Astrocyte (in vitro differentiated cells and primary cell): ENCODE data around the gene JAG2. TPM values are rescaled to one million over a fixed set of nuclear protein-coding genes. Genes with fewer than 3 reads are reported as not detected.
A peak's percentile ranks its signal among the peaks of the same experiment; 100 is the strongest.

Experiments
- DNase-seq: peaks from one replicate; pipeline ENCODE4 v3.0.0-alpha.2; 2010; ENCODE audit warnings: low read depth
- FAIRE-seq: peaks from 2 replicates; lab custom pipeline; 2011; peaks lifted over from hg19 to GRCh38; lab: Jason Lieb, UNC
- H2AFZ ChIP-seq: 2 replicates; pipeline ENCODE4 v1.6.0; 2012; ENCODE audit warnings: low read depth, low read length, inconsistent platforms
- H3K27ac ChIP-seq: 2 replicates; pipeline ENCODE4 v1.5.1; 2011; ENCODE audit warnings: low read depth, low read length, inconsistent platforms
- H3K27me3 ChIP-seq: 2 replicates; pipeline ENCODE4 v1.6.0; 2011; ENCODE audit warnings: low read length, inconsistent platforms; ENCODE audit not compliant: insufficient read depth
- H3K36me3 ChIP-seq: 2 replicates; pipeline ENCODE4 v1.5.1; 2011; ENCODE audit warnings: low read length, inconsistent platforms; ENCODE audit not compliant: insufficient read depth
- H3K4me1 ChIP-seq: 2 replicates; pipeline ENCODE4 v1.5.1; 2011; ENCODE audit warnings: low read length, inconsistent platforms; ENCODE audit not compliant: insufficient read depth
- H3K4me2 ChIP-seq: 2 replicates; pipeline ENCODE4 v1.6.0; 2012; ENCODE audit warnings: low read length, inconsistent platforms
- H3K4me3 ChIP-seq: 2 replicates; pipeline ENCODE4 v1.5.1; 2011; ENCODE audit warnings: low read depth, mild to moderate bottlenecking, low read length, inconsistent platforms; ENCODE audit not compliant: insufficient read depth
- H3K79me2 ChIP-seq: 2 replicates; pipeline ENCODE4 v1.6.0; 2012; ENCODE audit warnings: mild to moderate bottlenecking, low read length, inconsistent platforms; ENCODE audit not compliant: insufficient read depth
- H3K9ac ChIP-seq: 2 replicates; pipeline ENCODE4 v1.6.0; 2012; ENCODE audit warnings: mild to moderate bottlenecking, low read length, inconsistent platforms
- H3K9me3 ChIP-seq: 2 replicates; pipeline ENCODE4 v1.5.1; 2012; ENCODE audit warnings: low read depth, mild to moderate bottlenecking, low read length, inconsistent platforms; ENCODE audit not compliant: insufficient read depth
- H4K20me1 ChIP-seq: 2 replicates; pipeline ENCODE4 v1.6.0; 2012; ENCODE audit warnings: low read length, inconsistent platforms; ENCODE audit not compliant: insufficient read depth
- H3K27ac Mint-ChIP-seq: one replicate; pipeline ENCODE4 v1.8.0; 2021; ENCODE audit warnings: mild to moderate bottlenecking, mixed read lengths; ENCODE audit not compliant: unreplicated experiment
- H3K27me3 Mint-ChIP-seq: one replicate; pipeline ENCODE4 v1.8.0; 2021; ENCODE audit warnings: low read depth, mixed read lengths; ENCODE audit not compliant: unreplicated experiment
- H3K36me3 Mint-ChIP-seq: one replicate; pipeline ENCODE4 v1.8.0; 2021; ENCODE audit warnings: low read depth, mixed read lengths; ENCODE audit not compliant: unreplicated experiment
- H3K4me1 Mint-ChIP-seq: one replicate; pipeline ENCODE4 v1.8.0; 2021; ENCODE audit warnings: low read depth, mixed read lengths; ENCODE audit not compliant: unreplicated experiment
- H3K4me3 Mint-ChIP-seq: one replicate; pipeline ENCODE4 v1.8.0; 2021; ENCODE audit warnings: mild to moderate bottlenecking, moderate library complexity, mixed read lengths; ENCODE audit not compliant: unreplicated experiment
- H3K9me3 Mint-ChIP-seq: one replicate; pipeline ENCODE4 v1.8.0; 2021; ENCODE audit warnings: mild to moderate bottlenecking, mixed read lengths; ENCODE audit not compliant: unreplicated experiment
- CTCF ChIP-seq: IDR thresholded peaks from 2 replicates; pipeline ENCODE4 v1.5.1; 2011; ENCODE audit warnings: low read depth, mild to moderate bottlenecking, inconsistent platforms, low read length, moderate library complexity; ENCODE audit not compliant: insufficient read depth
- EZH2 ChIP-seq: IDR thresholded peaks from 2 replicates; pipeline ENCODE4 v1.6.1; 2012; ENCODE audit warnings: mild to moderate bottlenecking, low read length, inconsistent platforms; ENCODE audit not compliant: insufficient read depth
- total RNA-seq: library from RNA; stranded (reverse); gene quantifications from 2 replicates; pipeline ENCODE4 v1.2.1, GENCODE V29; 2021

JAG2 gene
- total RNA-seq, 1 donor from 2014 or later: 6.6 TPM

DNA sequence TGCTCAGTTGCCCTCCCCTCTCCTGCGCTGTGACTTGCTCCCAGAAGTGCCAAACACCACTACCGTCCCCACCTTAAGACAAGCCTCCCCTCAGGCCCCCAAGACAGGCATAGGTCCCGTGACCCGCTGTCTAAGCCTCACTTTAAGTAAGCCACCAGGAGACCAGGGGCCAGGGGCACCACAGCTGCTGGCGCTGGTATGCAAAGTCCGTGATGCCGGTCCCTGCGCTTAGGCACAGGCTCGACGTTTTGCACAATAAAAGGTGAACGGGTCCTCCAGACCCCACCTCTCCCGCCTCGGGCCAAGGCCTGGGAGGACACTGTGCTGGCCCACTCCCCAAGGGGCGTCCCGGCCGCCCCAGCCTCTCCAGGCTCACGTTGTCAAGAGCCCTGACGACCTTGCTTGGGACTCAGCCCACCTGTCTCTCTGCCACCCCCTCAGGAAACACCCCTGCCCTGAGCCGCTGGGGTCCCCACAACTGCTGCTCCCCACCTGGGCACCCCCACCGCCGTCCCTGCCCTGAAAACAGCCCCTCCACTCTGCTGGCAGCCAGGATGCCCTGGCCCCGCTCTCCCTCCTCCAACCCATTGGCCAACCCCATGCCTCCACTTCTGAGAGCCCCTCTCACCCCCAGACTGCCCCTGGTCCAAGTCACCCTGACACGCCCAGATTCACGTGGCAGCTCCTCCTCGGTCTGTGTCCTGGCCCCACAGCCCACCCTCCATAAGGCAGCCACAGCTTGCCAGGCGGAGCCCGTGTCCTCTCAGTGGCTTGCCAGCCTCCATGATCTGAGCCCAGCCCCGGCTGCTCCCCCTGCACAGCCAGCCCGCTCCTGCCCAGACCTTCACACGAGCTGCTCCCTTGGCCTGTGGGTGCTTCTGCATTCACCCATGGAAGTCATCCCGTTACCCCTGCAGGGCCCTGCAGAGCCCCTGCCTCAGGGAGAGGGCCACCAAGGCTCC lies 11.9 kb downstream of the JAG2 start:
- Histone ChIP-seq H3K79me2 (no peaks in the 10 kb centered on the region), H3K27ac (no peak overlapping the region), H4K20me1 (no peaks in the 10 kb centered on the region), H3K27me3 (peaks cover 10% of the 10 kb centered on the region), H3K4me1 (no peaks in the 10 kb centered on the region), H3K9me3 (no peaks in the 10 kb centered on the region), H2AFZ (no peak overlapping the region), H3K9ac (no peak overlapping the region), H3K4me2 (no peak overlapping the region), H3K36me3 (no peaks in the 10 kb centered on the region), H3K4me3 (no peak overlapping the region)
- Mint-ChIP-seq H3K27ac (no peak overlapping the region), H3K4me1 (no peaks in the 10 kb centered on the region), H3K9me3 (no peaks in the 10 kb centered on the region), H3K36me3 (peaks cover 2% of the 10 kb centered on the region), H3K27me3 (peaks cover 15% of the 10 kb centered on the region), H3K4me3 (peak overlapping the region; percentile 40)
- FAIRE-seq (no peak), DNase-seq (no peak)
- TF ChIP-seq EZH2 (no peak), CTCF (no peak)

GRCh38 chr14:105155681-105156413 lies 12.7 kb downstream of the JAG2 start:
- H3K4me1 Mint-ChIP-seq: no peaks in the 10 kb centered on the region
- H3K36me3 Mint-ChIP-seq: peaks cover 2% of the 10 kb centered on the region
- no peaks in the 10 kb centered on the region for H3K79me2 ChIP-seq
- H3K9me3 Mint-ChIP-seq: no peaks in the 10 kb centered on the region
- no peak overlapping the region for H3K4me3 Mint-ChIP-seq
- peaks cover 10% of the 10 kb centered on the region for H3K27me3 ChIP-seq
- no peaks in the 10 kb centered on the region for H3K36me3 ChIP-seq
- FAIRE-seq: no peak
- H3K27ac ChIP-seq: no peak overlapping the region
- H3K27me3 Mint-ChIP-seq: peaks cover 14% of the 10 kb centered on the region
- H3K27ac Mint-ChIP-seq: no peak overlapping the region
- H3K4me1 ChIP-seq: no peaks in the 10 kb centered on the region
- H3K9me3 ChIP-seq: no peaks in the 10 kb centered on the region
- TF ChIP-seq EZH2 (no peak), CTCF (no peak)
- no peak for DNase-seq
- no peak overlapping the region for H2AFZ ChIP-seq
- no peaks in the 10 kb centered on the region for H4K20me1 ChIP-seq
- no peak overlapping the region for H3K9ac ChIP-seq
- H3K4me3 ChIP-seq: no peak overlapping the region
- H3K4me2 ChIP-seq: no peak overlapping the region
